ENCODE results near the gene ZNF428.
A peak's percentile ranks its signal among the peaks of the same experiment; 100 is the strongest.
"Not testable (repeated sequence)": the region's sequence is repeated elsewhere in the genome, so short reads cannot be mapped to it uniquely, and the experiment has no call there.

Gene ZNF428

GRCh38 chr19:43592800-43593350 lies 26.6 kb downstream of the ZNF428 start:
- no peak for DNase-seq (ENCODE audit: low read depth in 2 of 2)

GRCh38 chr19:43591904-43592772 lies 27.3 kb downstream of the ZNF428 start:
- DNase-seq (ENCODE audit: low read depth in 2 of 2) = no peak

DNA sequence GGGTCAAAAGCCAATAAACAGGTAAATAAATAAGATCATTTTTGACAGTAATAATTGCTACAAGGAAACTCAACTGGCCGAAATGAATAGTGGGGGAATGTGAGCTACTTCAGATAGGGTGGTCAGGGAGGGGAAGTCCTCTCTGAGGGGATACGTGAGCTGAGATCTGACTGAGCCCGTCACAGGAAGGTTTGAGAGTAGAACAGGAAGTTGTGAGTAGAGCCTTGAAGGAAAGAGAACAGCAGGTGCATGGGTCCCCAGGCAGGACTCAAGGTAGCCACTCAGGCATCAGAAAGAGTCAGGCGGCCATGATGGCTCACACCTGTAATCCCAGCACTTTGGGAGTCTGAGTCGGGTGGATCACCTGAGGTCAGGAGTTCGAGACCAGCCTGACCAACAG lies 29.8 kb downstream of the ZNF428 start:
- no peak for DNase-seq (ENCODE audit: low read depth in 2 of 2)

DNA sequence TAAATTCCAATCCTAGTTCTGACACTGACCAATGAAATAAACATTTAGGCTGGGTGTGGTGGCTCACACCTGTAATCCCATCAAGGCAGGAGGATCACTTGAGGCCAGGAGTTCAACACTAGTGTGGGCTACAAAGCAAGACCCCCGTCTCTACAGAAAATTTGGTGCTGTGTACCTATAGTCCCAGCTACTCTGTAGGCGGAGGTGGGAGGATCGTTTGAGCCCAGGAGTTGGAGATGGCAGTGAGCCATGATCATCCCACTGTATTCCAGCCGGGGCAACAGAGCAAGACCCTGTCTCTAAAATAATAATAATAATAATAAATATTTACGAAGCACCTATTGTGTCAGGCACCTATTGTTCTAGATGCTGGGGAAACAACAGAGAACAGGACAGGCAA lies 30.2 kb downstream of the ZNF428 start:
- DNase-seq (ENCODE audit: low read depth in 2 of 2) = no peak

GRCh38 chr19:43587029-43587428 lies 32.4 kb downstream of the ZNF428 start:
- DNase-seq (ENCODE audit: low read depth in 2 of 2) = not testable (repeated sequence)

DNA sequence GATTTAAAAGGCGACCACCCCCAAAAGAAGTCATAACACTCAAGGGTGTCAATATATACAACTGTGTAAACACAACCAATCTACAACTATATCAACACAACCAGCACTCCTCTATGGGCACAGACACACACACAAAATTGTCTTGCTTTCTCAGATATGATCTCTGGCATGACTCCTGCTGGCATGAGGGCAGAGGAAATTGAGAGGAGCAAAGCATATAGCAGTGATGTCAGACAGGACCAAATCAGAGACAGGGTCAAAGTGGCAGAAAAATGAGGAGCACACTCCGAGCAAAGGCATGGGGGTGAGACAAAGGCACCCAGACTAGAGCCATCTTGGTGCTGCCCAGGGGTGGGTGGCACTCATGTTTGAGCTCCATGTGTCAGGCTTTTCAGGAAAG lies 33.1 kb downstream of the ZNF428 start:
- DNase-seq (ENCODE audit: low read depth in 2 of 2) = no peak

GRCh38 chr19:43584484-43584883 lies 34.9 kb downstream of the ZNF428 start:
- no peak for DNase-seq (ENCODE audit: low read depth in 2 of 2)

DNA sequence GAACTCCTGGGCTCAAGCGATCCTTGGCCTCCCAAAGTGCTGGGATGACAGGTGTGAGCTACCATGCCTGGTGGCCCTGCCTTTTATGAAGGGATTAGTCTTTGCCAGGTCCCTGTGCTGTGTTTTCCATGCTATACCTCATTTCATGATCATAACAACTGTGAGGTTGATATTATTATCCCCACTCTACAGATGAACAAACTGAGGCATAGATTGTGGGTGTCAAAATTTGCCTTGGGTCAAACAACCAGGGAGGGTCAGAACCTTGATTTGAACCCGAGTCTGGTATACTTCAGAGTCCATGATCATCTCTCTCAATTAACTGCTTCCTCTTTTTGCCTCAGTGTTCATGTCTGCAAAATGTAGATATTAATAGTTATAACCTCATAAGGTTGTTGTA lies 36.9 kb downstream of the ZNF428 start:
- DNase-seq (ENCODE audit: low read depth in 2 of 2) = no peak

GRCh38 chr19:43581467-43581866 lies 38.0 kb downstream of the ZNF428 start:
- DNase-seq (ENCODE audit: low read depth in 2 of 2) = no peak

DNA sequence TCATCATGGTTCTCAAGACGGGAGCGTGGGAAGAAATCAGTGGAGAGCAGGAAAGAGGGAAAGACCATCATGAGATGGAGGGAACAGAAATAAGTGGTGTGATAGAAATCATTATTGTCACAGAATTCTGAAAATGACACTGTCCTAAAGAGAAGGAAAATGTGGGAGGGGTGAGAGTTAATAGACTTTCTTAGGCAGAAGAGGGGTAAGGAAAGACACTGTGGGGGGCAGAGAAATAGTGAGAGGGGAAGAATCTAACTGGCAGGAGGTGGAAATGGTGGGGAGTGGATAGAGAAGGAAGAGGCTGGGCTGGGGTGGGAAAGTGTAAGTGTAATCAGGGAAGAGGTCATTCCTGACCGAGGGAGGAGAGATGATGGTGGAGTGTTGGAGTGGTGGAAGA lies 40.6 kb downstream of the ZNF428 start:
- no peak for DNase-seq (ENCODE audit: low read depth in 2 of 2)

- DNase-seq (ENCODE audit: low read depth in 2 of 2) = no peak
Measured at GRCh38 chr19:43575955-43576878, 43.2 kb downstream of the ZNF428 start.

DNA sequence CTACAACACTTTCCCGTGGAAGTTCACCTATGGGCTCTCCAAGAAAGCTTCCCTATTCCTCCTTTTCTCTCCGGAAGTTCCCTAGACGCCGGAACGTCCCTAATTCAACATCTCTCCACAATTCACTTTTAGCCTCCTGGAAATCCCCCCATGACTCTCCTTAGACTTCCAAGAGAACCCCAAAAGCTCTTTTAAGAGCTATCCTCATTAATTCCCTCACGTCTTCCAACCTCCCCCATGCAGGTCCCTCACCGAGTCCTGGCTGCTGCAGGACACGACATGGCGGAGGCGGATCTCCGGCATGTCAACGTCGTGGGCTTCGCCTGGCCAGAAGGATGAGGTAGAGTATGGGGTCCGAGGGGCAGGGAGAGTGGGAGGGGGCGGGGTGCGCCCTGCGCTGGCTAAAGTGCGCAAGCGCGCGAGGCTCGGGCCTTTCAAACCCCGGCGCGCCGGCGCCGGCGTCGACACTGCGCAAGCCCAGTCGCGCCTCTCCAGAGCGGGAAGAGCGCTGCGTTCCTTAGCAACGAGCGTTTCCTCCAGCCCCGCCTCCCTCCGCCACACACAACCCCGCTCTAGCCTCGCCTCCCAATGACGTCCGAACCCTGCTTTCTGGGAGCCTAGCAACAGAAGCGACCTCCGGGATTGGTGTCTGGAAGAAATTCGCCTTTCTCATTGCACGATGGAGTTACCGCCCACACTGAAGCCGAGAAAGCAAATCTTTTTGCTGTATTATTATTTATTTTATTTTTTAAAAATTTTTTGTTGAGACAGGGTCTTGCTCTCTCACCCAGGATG lies 44.1 kb downstream of the ZNF428 start, which contains the start of the genes PINLYP and XRCC1:
PINLYP (plus strand) TSS at position 646 of the 795 bp plus-strand sequence. CDS start 1,391 bp downstream, outside the sequence.
XRCC1 (minus strand) TSS at position 372 of the 795 bp plus-strand sequence; CDS start at position 303, 69 bp downstream.
- peak; percentile 90 to 92 for DNase-seq (ENCODE audit: low read depth in 2 of 2)

DNA sequence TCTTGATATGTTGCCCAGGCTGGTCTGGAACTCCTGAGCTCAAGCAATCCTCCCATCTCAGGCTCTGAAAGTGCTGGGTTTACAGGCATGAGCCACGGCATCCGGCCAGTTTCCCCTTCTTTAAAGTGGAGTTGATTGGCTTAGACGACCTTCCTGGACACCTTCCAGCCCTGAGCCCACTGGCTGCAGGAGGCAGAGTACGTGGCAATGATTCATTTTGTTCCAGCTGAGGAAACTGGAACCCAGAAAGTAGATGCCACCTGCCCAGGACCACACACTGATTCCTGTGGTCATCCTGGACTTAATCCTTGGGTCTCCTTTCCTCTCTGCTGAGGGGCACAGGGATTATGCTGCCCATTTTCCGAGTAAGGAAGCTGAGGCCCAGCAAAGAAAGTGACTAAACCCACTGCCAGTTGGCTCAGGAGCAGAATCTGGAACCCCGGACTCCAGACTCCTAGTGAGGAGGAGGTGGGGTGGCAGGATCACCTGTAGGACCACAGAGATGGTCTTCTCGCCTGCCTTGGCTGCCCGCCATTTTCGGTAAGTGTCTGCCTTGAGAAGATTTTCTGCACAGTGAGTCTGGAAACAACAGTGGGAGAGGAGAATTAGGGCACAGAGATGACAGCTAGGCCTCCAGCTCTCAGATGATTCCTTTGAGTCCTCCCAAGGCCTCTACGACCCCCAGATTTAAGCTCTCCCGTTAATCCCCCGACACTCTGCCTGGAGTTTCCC lies 44.8 kb downstream of the ZNF428 start:
- DNase-seq (ENCODE audit: low read depth in 2 of 2) = no peak

DNA sequence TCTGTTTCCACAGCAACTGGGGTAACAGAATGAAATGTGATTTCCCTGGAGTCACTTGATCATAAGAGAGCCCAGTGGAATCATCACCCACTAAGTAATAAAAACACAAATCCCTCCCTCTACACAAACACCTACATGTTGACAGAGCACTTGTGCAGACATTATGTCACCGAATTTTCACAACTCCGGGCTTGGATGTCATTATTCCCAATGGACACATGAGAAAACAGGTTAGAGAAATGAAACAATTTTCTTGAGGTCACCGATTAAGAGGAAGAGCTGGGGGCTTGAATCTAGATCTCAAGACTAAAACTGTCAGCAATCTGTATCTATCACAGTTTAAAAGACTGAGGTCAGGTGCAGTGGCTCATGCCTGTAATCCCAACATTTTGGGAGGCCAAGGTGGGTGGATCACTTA lies 47.2 kb downstream of the ZNF428 start:
- no peak for DNase-seq (ENCODE audit: low read depth in 2 of 2)

DNA sequence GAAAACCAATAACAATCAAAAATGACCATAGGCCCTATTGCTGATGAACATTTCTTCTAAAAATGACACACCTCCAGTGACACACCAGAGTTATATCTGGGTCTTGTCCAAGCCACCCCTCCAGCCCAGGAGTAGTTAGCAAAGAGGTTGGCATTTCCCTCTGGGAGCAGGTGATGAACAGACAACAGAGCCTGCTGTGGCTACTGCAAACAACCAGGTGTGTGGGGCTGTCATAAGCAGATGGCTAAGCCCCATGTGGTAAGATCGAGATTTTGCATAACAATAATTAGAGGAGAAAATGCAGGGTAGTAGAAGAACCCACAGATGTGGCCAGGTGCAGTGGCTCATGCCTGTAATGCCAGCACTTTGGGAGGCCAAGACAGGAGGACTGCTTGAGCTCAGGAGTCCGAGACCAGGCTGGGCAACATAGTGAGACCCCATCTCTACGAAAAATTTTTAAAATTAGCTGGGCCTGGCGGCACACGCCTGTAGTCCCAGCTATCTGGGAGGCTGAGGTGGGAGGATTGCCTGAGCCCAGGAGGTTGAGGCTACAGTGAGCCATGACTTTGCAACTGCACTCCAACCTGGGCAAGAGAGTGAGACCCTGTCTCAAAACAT lies 49.1 kb downstream of the ZNF428 start:
- DNase-seq (ENCODE audit: low read depth in 2 of 2) = no peak

DNA sequence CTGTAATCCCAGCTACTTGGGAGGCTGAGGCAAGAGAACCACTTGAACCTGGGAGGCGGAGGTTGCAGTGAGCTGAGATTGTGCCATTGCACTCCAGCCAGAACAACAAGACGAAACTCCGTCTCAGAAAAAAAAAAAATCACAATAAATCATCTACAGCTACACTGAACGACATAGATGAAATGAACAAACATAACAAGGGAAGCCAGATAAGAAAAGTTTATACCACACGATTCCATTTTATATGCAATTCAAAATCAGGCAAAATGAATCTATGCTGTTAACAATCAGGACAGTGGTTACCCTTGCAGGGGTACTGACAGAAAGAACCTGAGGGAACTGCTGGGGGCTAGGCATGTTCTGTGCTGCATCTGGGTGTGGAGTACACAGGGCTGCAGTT lies 49.8 kb downstream of the ZNF428 start:
- no peak for DNase-seq (ENCODE audit: low read depth in 2 of 2)

DNA sequence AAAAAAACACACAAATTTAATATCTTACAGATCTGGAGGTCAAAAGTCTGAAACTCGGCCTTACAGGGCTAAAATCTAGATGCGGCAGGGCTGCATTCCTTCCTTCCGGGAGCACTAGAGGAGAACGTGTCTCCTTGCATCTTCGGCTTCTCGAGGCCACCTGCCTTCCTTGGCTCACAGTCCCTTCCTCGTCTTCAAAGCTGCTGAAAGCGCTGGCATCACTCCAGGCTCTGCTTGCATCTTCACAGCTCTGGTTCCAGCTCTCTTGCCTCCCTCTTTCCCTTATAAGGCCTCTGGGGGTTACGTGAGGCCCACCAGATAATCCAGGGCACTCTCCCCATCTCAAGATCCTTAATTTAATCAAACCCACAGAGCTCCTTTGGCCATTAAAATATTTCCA lies 54.6 kb downstream of the ZNF428 start:
- DNase-seq (ENCODE audit: low read depth in 2 of 2) = no peak

DNA sequence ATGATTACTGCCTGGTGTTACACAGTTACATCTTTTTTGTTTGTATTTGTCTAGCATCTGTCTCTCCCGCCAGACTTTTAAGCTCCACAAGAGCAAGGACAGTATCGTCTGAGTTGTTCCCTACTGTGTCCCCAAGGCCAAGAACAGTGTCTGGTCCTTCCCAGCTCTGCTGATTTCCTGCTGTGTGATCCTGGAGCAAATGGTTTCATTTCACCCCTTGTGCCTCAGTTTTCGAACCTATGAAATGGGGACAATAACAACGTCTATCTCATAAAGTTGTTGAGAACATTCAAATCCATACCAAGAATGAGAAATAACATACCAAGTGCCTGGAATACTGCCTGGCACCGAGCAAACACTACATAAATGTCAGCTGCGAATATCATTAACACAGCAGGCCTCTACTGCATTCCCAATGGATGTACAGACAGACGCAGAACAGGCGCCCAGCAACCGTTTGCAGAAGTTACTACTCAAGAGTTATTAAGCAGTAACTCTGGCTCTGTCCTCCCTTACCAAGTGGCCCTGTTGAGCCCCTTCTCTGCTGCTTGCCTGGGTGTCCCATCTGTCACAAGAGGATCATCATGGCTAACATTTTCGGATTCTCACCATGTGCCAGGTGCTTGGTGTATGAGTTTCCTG lies 55.5 kb downstream of the ZNF428 start:
- DNase-seq (ENCODE audit: low read depth in 2 of 2) = no peak

DNA sequence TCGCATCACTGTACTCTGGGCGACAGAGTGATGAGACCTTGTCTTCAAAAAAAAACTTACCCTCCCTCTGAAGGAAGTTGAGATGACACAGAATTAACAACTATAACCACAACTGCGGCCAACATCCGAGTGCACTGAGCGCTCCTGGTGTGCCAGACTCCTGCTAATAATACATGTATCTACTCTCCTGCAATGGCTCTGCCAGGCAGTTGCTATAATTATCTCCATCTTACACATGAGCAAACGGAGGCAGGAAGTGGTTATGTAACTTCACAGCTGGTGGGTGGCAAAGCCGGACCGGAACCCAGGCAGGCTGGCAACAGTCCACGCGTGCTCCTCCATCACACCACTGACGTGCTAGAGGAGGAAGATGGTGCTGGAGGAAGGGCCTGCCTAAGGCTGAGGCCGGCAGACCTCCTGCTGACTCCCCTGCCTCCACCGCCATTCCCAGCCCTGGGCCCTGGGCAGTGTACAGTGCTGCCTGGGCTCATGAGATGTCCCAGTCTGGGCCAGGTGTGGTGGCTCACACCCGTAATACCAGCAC lies 56.7 kb downstream of the ZNF428 start:
- peak; percentile 37 to 46 for DNase-seq (ENCODE audit: low read depth in 2 of 2)

All from stimulated activated CD4-positive, alpha-beta T cell treated with anti-CD3 and anti-CD28 coated beads, Interleukin-1b, Interleukin-23, amount 100 ng/mL, for 4 hours (primary cell).